ENCODE data around the gene CRISPLD2.

The CRISPLD2 gene

GRCh38 chr16:84789431-84789830 lies 30.4 kb upstream of the CRISPLD2 start:
- Mint-ChIP-seq H3K4me3 (no peak overlapping the region), H3K27me3 (no peaks in the 10 kb centered on the region), H3K9me3 (no peaks in the 10 kb centered on the region), H3K27ac (no peak overlapping the region), H3K4me1 (peaks cover 0 to 2% of the 10 kb centered on the region in 2 donors), H3K36me3 (peaks cover 5 to 14% of the 10 kb centered on the region in 2 donors)
- DNase-seq = no peak
- ATAC-seq (replicated peaks) = no peak

DNA sequence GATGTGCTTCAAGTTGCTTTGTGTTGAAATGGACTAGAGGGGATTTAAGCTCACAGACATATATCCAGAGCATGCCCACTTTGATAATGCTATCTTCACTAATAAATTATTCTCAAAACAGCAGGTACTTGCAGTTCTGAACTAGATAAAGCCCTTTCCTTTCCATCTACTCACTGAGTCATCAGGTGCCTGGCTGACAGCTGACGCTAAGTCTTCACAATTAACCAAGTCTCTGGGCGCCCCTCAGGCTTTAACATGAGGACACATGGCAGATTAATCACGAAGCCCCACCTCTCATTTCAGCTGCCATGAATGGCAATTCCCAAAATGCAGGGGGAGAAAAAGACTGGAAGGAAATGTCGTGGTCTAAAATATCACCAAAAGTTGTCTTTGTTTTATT lies 29.5 kb upstream of the CRISPLD2 start:
- H3K9me3 Mint-ChIP-seq = no peaks in the 10 kb centered on the region
- H3K36me3 Mint-ChIP-seq = peaks cover 4 to 22% of the 10 kb centered on the region in 2 donors
- H3K4me1 Mint-ChIP-seq = peaks cover 0 to 2% of the 10 kb centered on the region in 2 donors
- DNase-seq = no peak
- no peak for ATAC-seq (replicated peaks)
- no peak overlapping the region for H3K27ac Mint-ChIP-seq
- no peaks in the 10 kb centered on the region for H3K27me3 Mint-ChIP-seq
- H3K4me3 Mint-ChIP-seq = no peak overlapping the region

- no peaks in the 10 kb centered on the region for H3K27me3 Mint-ChIP-seq
- ATAC-seq (replicated peaks) (no peak), DNase-seq (no peak)
- H3K27ac Mint-ChIP-seq = no peak overlapping the region
- peaks cover 2 to 25% of the 10 kb centered on the region in 2 donors for H3K36me3 Mint-ChIP-seq
- H3K9me3 Mint-ChIP-seq = no peaks in the 10 kb centered on the region
- peaks cover 0 to 2% of the 10 kb centered on the region in 2 donors for H3K4me1 Mint-ChIP-seq
- H3K4me3 Mint-ChIP-seq = no peak overlapping the region
Observed at GRCh38 chr16:84791088-84791487, 28.7 kb upstream of the CRISPLD2 start.

DNA sequence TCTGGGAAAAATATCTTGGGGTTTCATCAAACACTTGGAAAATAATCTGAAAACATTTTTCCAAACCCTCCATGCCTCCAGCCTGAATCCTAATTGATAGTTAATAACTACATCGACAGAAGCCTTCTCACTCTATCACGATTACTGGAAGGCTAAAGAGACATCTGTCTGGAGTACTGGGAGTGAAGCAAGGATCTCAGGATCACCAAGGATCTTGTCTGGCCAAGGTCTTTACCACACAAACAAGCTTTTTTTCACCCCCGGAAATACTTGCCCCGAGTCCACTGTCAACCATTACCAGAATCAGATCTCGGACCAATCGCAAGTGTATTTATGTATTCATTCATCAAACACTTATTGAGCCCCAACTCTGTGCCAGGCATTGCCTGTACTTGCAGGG lies 28.3 kb upstream of the CRISPLD2 start:
- Mint-ChIP-seq H3K9me3 (no peaks in the 10 kb centered on the region), H3K4me1 (peaks cover 0 to 2% of the 10 kb centered on the region in 2 donors), H3K4me3 (no peak overlapping the region), H3K36me3 (peaks cover 2 to 21% of the 10 kb centered on the region in 2 donors), H3K27ac (no peak overlapping the region), H3K27me3 (no peaks in the 10 kb centered on the region)
- no peak for ATAC-seq (replicated peaks)
- no peak for DNase-seq

- DNase-seq (no peak), ATAC-seq (replicated peaks) (no peak)
- Mint-ChIP-seq H3K27me3 (no peaks in the 10 kb centered on the region), H3K27ac (no peak overlapping the region), H3K36me3 (peaks cover 5 to 16% of the 10 kb centered on the region in 2 donors), H3K4me1 (peaks cover 0 to 2% of the 10 kb centered on the region in 2 donors), H3K4me3 (no peak overlapping the region), H3K9me3 (no peaks in the 10 kb centered on the region)
Observed at GRCh38 chr16:84794186-84794585, 25.6 kb upstream of the CRISPLD2 start.

DNA sequence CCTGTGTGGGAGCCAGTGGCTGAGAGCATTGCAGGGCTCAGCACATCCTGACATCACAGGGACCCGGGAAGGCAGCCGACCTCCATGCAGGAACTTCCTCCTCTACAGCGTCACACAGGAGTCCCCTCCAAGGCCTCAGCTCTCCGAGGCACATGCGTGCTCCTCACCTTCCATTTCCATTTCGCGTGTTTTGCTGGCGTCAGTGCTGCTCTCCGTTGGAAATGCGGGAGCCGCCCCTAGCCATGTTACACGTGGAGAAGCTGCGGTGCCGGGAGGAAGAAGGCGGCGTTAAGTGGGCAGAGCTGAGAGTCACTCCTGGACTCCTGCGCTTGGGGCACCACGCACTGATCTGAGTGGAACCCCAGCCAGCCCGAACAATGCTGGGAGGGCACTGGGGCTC lies 25.2 kb upstream of the CRISPLD2 start:
- peaks cover 5 to 16% of the 10 kb centered on the region in 2 donors for H3K36me3 Mint-ChIP-seq
- no peaks in the 10 kb centered on the region for H3K9me3 Mint-ChIP-seq
- H3K4me3 Mint-ChIP-seq = no peak overlapping the region
- H3K27ac Mint-ChIP-seq = no peak overlapping the region
- H3K4me1 Mint-ChIP-seq = peaks cover 0 to 2% of the 10 kb centered on the region in 2 donors
- no peaks in the 10 kb centered on the region for H3K27me3 Mint-ChIP-seq
- ATAC-seq (replicated peaks) (no peak), DNase-seq (no peak)

DNA sequence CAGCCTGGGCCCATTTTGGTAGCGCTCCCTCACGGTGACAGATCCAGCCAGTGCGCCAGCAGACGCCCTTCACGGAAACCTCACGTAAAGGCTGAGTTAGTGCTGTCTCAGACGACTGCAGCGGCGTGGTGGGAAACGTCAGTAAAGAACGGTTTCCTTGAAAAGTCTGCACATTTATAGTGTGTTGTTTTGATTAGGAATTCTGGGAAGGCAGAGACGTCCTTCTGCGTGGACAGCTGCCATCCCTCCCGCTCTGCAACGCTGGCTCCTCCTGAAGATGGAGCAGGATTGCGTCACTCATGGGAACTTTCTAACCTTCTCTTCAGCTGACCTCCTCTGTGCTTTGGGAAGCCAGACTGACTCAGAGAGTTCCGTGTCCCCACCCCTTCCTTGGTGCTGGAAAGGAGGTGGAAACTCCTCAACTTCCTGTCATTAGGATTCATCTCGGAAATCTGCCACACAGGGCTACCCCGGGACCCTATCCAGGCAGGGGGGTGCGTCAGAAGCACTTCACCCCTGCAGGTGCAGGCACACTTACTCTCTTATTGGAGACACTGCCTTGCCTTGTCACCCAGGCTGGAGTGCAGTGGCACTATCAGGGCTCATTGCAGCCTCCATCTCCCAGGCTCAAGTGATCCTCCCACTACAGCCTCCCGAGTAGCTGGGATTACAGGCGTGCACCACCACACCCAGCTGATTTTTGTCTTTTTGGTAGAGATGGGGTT lies 24.3 kb upstream of the CRISPLD2 start:
- ATAC-seq (replicated peaks) (no peak), DNase-seq (no peak)
- Mint-ChIP-seq H3K9me3 (no peaks in the 10 kb centered on the region), H3K4me1 (peaks cover 0 to 2% of the 10 kb centered on the region in 2 donors), H3K4me3 (no peak overlapping the region), H3K27ac (no peak overlapping the region), H3K36me3 (peaks cover 5 to 16% of the 10 kb centered on the region in 2 donors), H3K27me3 (no peaks in the 10 kb centered on the region)

DNA sequence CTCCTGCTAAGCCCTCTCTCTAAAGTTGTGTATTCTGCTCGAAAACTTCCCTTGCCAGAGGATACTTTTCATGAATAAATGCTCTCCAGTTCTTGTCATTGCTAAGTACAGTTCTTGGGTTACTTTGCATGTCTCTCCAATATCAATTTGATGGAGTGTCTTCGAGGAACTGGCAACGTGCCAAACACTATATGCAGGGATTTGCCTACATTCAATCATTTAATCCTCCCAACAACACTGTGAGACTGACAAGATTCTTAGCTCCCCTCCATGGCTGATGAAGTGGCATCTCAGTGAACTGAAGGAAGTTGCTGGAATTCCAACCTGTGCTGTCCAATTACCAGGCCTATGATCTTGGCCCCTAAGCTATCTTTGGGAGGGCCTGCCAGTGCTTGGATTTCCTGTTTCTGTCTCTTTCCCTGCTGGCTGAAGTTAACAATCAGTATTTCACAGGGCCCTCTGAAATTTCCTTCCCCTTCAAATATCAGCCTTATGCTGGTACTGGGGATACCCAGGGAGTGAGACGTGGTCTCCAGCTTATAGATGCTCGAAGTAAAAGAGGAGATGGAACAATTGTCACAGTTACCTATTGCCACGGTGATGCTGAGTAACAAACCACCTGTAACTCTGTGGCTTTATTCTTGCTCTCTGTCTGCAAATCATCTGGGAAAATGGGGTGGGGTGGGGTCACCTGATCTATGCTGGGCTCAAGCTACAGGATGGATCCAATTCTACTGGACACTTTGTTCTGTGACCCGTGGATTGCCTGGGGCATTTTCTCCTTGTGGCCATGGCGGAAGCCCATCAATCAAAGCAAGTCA lies 19.4 kb upstream of the CRISPLD2 start:
- peaks cover 0 to 2% of the 10 kb centered on the region in 2 donors for H3K4me1 Mint-ChIP-seq
- ATAC-seq (replicated peaks) (no peak), DNase-seq (no peak)
- H3K27ac Mint-ChIP-seq = no peak overlapping the region
- peaks cover 0 to 5% of the 10 kb centered on the region in 2 donors for H3K9me3 Mint-ChIP-seq
- H3K4me3 Mint-ChIP-seq = no peak overlapping the region
- H3K36me3 Mint-ChIP-seq = peaks cover 5 to 10% of the 10 kb centered on the region in 2 donors
- peaks cover 7 to 9% of the 10 kb centered on the region in 2 donors for H3K27me3 Mint-ChIP-seq

DNA sequence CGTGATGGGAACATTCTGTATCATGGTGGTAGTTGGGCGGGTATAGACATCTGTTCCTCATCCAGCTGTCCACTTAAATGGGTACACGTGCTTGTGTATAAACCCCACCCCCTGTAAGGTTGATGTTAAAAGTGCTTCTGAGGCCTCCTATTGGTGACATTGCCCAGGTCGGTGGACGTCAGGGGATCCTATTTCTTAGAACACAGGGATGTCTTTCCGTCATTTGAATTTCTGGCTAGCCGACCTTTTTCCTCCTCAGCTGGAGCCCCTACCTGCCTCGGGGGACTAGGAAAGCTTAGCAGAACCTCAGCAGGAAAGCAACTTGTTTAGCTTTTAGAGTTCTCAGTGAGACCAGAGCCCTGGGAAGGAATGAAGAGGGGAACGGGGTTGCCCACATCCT lies 16.6 kb upstream of the CRISPLD2 start:
- DNase-seq (no peak), ATAC-seq (replicated peaks) (no peak)
- Mint-ChIP-seq H3K4me3 (no peak overlapping the region), H3K4me1 (peaks cover 6 to 20% of the 10 kb centered on the region in 2 donors), H3K27ac (no peak overlapping the region), H3K9me3 (peaks cover 0 to 5% of the 10 kb centered on the region in 2 donors), H3K27me3 (peaks cover 7 to 11% of the 10 kb centered on the region in 2 donors), H3K36me3 (peaks cover 0 to 6% of the 10 kb centered on the region in 2 donors)

DNA sequence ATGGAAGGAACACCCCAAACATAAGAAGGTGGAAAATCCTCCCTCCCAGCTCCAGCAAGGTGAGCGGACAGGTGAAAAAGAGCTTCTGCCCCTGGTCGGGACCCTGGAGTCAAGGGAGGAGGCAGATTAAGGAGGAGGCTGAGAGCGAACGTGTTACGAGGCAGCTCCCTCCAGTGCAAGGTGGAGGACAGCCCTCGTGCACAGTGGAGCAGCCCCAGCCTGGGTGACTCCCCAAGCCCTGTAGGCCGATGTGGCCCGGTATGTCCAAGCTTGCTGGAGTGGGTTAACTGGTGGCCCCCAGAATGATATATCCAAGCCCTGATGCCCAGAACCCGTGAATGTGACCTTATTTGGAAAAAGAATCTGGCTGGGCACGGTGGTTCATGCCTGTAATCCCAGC lies 15.5 kb upstream of the CRISPLD2 start:
- H3K27me3 Mint-ChIP-seq = peaks cover 7 to 11% of the 10 kb centered on the region in 2 donors
- H3K27ac Mint-ChIP-seq = no peak overlapping the region
- no peak overlapping the region for H3K4me3 Mint-ChIP-seq
- DNase-seq = no peak
- H3K36me3 Mint-ChIP-seq = peaks cover 0 to 6% of the 10 kb centered on the region in 2 donors
- ATAC-seq (replicated peaks) = no peak
- peaks cover 6 to 20% of the 10 kb centered on the region in 2 donors for H3K4me1 Mint-ChIP-seq
- H3K9me3 Mint-ChIP-seq = peaks cover 0 to 5% of the 10 kb centered on the region in 2 donors

GRCh38 chr16:84806256-84806889 lies 13.4 kb upstream of the CRISPLD2 start:
- Mint-ChIP-seq H3K36me3 (no peaks in the 10 kb centered on the region), H3K9me3 (no peaks in the 10 kb centered on the region), H3K27ac (no peak overlapping the region), H3K4me3 (peak overlapping the region; percentile 29 to 55), H3K4me1 (peaks cover 9 to 28% of the 10 kb centered on the region in 2 donors), H3K27me3 (peaks cover 0 to 5% of the 10 kb centered on the region in 2 donors)
- ATAC-seq (replicated peaks) = peak; percentile 85 to 86
- peak; percentile 44 for DNase-seq

GRCh38 chr16:84806890-84807258 lies 12.9 kb upstream of the CRISPLD2 start:
- Mint-ChIP-seq H3K4me1 (peaks cover 9 to 28% of the 10 kb centered on the region in 2 donors), H3K36me3 (no peaks in the 10 kb centered on the region), H3K27ac (no peak overlapping the region), H3K9me3 (no peaks in the 10 kb centered on the region), H3K27me3 (peaks cover 0 to 5% of the 10 kb centered on the region in 2 donors), H3K4me3 (no peak overlapping the region)
- ATAC-seq (replicated peaks) = no peak
- no peak for DNase-seq

DNA sequence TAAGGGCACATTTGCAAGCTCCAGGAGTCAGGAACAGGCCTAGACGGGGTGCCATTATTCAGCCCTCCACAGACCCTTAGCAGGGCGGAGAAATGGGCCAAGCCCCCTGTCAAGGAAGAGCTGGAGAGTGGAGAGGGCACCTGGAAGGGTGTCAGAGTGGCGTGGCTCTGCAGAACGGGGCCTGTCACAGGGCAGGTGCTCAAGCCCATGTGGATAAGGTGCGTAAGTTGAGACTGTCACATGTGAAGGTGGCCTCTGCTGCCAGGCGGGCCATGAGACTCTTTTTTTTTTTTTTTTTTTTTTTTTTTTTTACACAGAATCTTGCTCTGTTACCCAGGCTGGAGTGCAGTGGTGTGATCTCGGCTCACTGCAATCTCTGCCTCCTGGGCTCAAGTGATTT lies 12.0 kb upstream of the CRISPLD2 start:
- H3K27me3 Mint-ChIP-seq = peaks cover under 1 to 5% of the 10 kb centered on the region in 2 donors
- H3K9me3 Mint-ChIP-seq = no peaks in the 10 kb centered on the region
- DNase-seq (no peak), ATAC-seq (replicated peaks) (no peak)
- H3K36me3 Mint-ChIP-seq = no peaks in the 10 kb centered on the region
- H3K4me1 Mint-ChIP-seq = peaks cover 9 to 28% of the 10 kb centered on the region in 2 donors
- H3K4me3 Mint-ChIP-seq = no peak overlapping the region
- H3K27ac Mint-ChIP-seq = no peak overlapping the region

GRCh38 chr16:84808826-84809225 lies 11.0 kb upstream of the CRISPLD2 start:
- no peak overlapping the region for H3K27ac Mint-ChIP-seq
- H3K9me3 Mint-ChIP-seq = no peaks in the 10 kb centered on the region
- H3K4me3 Mint-ChIP-seq = no peak overlapping the region
- ATAC-seq (replicated peaks) (no peak), DNase-seq (no peak)
- no peaks in the 10 kb centered on the region for H3K36me3 Mint-ChIP-seq
- peaks cover 12 to 28% of the 10 kb centered on the region in 2 donors for H3K4me1 Mint-ChIP-seq
- H3K27me3 Mint-ChIP-seq = peaks cover 5 to 8% of the 10 kb centered on the region in 2 donors

All from stimulated activated naive B cell treated with anti-CD40 and anti-IgM and Interleukin-4, amounts not matched to agents 10 μg/mL and 1 μg/mL and 100 μg/mL, for 72 hours (primary cell).